KOPT-K1 (cell line): ENCODE results near the gene MICALL2.

ENCODE experiments used
- H3K27ac ChIP-seq: fragments of 200-600 bp; sonication (generic); 2 replicates; pipeline ENCODE4 v1.5.1; 2016; ENCODE audit warnings: antibody characterized with exemption, mild to moderate bottlenecking, low read depth, low read length; ENCODE audit not compliant: poor library complexity, severe bottlenecking
- H3K36me3 ChIP-seq: fragments of 200-600 bp; sonication (generic); 2 replicates; pipeline ENCODE4 v1.5.1; 2017; ENCODE audit warnings: antibody characterized with exemption, mild to moderate bottlenecking, low read length, moderate library complexity; ENCODE audit not compliant: insufficient read depth
- H3K9me3 ChIP-seq: fragments of 200-600 bp; sonication (generic); 2 replicates; pipeline ENCODE4 v1.5.1; 2017; ENCODE audit warnings: antibody characterized with exemption, low read length, mild to moderate bottlenecking; ENCODE audit not compliant: insufficient read depth, poor library complexity, severe bottlenecking

Gene MICALL2

DNA sequence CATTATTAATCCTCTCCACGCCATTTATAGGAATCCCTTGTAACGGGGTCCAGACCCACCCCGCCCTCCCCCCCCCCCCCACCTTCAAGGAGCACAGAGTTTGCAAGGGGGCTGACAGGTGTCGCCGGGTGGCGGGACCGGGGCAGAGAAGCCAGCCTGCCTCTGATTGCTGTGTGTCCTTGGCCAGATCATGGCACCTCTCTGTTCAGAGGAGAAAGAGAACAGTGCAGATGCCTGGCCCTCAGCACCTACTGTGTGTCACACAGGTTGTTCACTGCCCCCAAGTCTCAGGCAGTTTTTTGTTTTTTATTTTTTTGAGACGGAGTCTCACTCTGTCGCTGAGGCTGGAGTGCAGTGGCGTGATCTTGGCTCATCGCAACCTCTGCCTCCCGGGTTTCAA, 5.4 kb upstream of the MICALL2 start:
- Histone ChIP-seq H3K27ac (no peak overlapping the region), H3K36me3 (peaks cover 17% of the 10 kb centered on the region), H3K9me3 (no peaks in the 10 kb centered on the region)

DNA sequence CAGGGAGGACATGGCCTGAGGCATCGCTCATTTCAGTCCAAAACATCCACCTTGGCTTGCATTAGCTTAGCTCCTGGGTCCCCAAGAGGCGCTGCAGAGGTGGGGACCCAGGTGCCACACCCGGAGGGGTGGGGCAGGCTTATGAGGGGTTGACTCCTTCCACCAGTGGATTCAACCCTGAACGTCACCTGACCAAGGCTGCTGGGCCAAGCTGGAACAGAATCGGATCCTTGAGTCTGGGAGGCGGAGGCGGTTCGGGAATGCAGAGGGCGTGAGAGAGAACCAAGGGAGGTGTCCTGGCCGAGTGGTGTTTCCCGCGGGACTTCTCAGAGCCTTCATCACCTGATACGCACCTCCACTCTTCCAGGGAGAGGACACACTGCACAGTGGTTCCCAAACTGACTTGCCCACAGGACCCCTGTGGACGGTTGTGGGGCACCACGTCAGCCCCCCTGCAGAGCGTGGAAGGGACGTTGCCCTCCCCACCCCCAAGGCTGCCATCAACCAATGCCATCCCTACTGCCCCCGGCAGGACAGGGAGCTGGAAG, 4.5 kb upstream of the MICALL2 start:
- peaks cover 8% of the 10 kb centered on the region; the same call in 1 of the 2 replicates for H3K36me3 ChIP-seq
- H3K9me3 ChIP-seq = no peaks in the 10 kb centered on the region
- no peak overlapping the region for H3K27ac ChIP-seq

DNA sequence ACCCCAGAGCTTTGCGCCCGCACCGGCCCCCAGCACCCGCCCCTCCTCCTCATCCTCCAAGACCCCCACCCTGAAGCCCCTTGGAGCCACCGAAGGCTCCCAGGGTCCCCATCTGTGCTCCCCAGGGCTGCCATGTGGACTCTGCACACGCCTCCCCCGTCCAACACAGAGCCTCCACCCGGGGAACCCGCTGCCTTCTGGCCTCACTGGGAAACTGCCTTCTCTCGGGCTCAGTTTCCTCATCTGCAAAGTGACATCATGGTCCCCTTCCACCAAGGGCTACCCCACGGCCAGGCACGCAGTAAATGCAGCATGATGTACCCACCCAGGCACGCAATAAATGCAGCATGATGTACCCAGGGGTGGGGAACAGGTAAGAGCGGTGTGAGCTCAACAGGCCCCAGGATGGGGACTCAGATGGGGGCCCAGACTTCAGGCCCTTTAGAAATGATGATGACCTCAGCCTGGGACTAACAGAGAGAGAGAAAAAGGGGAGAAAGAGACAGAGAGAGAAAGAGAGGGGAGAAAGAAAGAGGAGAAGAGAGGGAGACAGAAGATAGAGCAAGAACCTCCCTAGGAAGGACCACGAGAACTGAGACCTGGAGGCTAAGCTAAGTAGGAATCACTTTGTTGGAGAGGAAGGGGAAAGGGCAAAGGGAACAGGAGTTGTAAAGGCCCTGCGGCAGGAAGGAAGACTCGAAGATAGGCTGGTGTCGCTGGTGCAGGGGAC, 2.5 kb upstream of the MICALL2 start:
- Histone ChIP-seq H3K9me3 (no peaks in the 10 kb centered on the region), H3K27ac (no peak overlapping the region)

DNA sequence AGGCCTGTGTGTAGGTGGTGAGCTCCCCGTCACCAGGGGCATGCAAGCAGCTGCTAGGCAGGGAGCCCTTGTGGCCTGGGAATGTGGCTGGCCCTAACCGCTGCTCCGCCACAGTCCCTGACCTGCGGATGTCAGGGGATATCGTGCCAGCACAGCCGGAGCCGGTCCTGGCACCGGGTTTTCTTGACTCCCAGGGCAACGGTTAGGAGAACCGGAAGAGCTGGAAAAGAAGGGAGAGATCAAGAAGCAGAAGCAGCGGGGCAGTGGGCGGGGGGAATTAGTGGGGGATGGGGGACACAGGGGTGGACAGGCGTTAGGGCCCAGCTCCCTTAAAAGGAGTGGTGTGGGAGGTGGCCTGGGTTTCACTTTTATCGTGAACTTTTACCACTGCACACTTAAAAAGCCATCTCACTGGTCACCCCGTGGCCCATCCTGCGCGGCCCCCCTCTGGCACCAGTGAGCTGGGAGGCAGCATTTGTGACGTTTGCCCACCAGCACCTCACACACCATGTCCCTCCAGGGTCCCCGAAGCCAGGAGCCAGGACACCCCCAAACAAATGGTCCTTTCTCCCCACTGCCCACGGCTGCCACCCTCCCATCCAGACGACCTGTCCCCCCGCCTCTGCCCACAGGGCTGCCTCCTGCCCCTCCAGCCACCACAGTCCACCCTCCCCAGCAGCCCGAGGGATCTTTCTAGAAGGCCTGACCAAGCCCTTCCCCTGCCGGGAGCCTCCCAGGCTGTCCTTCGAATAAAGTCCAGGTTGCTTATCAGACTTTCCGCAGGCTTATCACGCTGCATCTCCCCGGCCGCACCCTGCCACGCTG, 1.8 kb upstream of the MICALL2 start:
- Histone ChIP-seq H3K36me3 (no peaks in the 10 kb centered on the region), H3K27ac (no peak overlapping the region), H3K9me3 (no peaks in the 10 kb centered on the region)

More for the DNA sequence above, 2.5 kb upstream of the MICALL2 start:
- H3K36me3 ChIP-seq = no peaks in the 10 kb centered on the region

DNA sequence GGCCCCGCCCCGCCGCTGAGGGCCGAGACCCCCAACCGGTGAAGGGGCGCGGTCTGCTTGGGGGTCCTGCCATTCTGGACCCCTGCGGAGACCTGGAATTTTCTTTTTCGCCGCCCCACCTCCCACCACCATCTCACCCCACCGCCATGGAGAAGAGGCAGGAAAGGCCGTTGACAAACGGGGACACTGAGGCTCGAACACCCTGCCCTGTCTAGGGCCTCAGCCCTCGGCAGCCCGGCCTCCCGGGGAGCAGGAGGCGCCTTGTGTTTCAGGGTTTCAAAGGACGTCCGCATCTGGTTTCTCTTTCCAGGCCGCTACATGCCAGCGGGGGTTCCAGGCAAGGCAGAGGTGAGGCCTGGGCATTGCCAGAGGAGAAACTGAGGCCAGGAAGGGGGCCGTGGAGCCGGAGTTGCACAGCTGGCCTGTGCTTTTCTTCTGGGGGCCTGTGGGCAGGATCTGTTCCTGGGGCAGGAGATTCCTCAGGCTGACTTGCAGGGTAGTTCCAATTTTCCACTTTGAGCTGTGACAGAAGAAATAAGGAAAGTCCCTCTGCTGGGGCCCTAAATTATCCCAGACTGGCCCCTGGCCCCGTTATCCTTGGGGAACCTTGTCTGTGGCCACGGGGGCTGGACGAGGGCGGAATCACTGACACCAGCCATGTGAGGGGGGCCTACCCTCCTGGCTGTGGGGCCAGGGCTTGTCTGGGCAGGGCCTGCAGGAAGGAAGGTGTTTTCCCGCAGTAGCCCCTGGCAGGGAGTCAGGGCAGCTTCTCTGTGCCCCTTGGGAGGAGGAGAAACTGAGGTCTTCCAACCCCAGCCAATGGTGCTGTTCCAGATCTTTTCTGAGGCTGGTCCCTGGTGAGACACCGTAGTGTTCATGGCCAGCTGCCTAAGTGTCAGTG, 900 bp upstream of the MICALL2 start:
- H3K9me3 ChIP-seq = no peaks in the 10 kb centered on the region
- no peak overlapping the region for H3K27ac ChIP-seq
- no peaks in the 10 kb centered on the region for H3K36me3 ChIP-seq

DNA sequence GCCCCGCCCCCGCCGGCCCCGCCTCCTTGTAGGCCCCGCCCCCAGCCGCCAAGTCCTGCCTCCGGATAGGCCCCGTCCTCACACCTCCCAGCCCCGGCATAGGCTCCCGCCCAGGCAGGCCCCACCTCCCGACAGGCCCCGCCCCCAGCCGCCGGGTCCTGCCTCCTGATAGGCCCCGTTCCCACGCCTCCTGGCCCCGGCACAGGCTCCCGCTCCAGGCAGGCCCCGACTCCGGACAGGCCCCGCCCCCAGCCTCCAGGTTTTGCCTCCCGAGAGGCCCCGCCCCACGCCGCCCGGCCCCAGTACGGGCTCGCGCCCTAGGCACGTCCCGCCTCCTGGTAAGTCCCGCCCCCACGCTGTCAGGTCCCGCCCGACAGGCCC, 232 bp upstream of the MICALL2 start:
- Histone ChIP-seq H3K27ac (no peak overlapping the region), H3K36me3 (no peaks in the 10 kb centered on the region), H3K9me3 (no peaks in the 10 kb centered on the region)

DNA sequence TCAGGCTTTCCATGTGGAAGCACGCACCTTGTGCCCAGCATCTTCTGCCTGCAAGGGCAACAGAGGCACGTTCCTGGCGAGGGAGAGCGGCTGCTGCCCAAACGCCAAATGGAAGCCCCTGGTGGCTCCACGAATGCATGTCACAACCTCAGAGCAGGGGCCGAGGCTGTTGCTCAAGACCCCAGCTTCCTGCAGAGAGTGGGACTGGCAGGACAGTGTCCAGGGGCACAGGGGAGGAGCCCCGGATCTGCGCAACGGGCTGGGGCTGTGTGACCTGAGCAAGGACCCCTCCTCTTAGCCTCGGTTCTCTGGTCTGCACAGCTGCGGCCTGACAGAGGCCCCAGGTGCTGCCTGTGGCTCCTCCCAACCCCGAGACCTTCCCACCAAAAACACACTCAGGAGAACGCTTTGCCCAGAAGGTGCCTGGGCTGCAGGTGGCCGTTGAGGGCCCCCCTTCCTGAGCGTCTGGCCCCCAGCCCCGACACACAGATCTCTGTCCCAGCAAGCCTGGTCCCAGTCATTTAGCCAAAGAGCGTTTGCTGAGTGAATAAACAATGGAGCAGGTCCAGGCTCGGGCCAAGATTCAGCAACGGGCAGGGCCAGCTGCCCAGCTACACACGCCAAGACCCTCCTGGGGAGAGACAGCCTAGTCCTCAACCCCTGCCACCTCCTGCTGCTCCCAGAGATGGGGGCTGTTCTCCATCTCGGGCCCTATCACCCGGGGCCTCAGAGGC, 1.2 kb downstream of the MICALL2 start:
- H3K36me3 ChIP-seq = no peaks in the 10 kb centered on the region
- no peaks in the 10 kb centered on the region for H3K9me3 ChIP-seq
- H3K27ac ChIP-seq = no peak overlapping the region

DNA sequence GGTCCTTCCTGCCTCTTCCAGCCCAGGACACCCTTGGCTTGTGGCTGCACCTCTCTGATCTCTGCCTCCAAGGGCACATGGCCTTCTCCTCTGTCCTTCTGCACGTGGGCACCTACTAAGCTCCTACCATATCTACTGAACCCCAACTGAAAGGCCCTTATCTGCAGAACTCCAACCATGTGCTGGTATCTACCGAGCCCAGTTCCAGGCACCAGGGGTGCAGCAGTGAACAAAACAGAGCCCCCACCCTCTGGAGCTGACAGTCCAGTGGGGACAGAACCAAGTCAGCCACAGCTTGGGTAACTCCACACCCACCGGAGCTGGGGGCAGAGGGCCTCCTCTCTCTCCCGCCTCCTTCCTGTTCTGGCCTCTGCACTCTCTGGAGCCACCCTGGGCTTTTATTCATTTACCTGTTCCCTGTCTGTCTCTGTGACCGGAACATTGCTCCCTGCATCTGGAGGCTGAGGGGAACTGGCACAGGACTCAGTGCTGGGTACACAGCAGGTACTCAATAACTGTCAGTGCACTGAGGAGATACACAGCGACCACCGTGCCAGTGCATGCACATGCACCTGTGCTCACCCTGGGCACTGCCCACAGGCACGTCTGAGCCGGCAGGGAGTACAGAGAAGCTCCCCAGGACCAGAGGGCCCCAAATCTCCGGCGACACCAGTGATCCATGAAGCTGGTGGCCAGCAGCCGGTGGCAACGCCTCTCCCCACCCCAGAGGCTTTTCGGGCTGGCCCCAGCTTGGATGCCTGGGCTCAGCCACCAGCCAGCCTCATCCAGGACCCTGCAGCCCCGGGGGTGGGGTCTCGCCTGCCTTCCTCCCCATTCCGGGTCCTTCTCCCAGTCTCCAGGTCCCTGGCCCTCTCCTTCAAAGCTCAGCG, 2.0 kb downstream of the MICALL2 start:
- no peaks in the 10 kb centered on the region for H3K9me3 ChIP-seq
- no peaks in the 10 kb centered on the region for H3K36me3 ChIP-seq
- no peak overlapping the region for H3K27ac ChIP-seq

DNA sequence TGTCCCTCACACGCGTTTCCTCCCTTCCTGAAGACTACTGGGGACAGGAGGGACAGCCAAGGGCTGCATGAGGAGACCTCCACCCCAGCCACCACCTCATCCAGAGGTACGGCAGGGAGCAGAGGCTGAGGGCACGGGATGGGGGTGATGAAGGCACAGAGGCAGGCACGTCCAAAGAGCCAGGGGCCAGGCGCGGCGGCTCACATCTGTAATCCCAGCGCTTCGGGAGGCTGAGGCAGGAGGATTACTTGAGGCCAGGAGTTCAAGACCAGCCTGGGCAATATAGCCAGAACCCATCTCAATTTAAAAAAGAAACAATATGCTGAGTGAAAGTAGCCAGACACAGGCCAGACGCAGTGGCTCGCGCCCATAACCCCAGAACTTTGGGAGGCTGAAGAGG, 3.3 kb downstream of the MICALL2 start:
- Histone ChIP-seq H3K9me3 (no peaks in the 10 kb centered on the region), H3K36me3 (no peaks in the 10 kb centered on the region), H3K27ac (no peak overlapping the region)

DNA sequence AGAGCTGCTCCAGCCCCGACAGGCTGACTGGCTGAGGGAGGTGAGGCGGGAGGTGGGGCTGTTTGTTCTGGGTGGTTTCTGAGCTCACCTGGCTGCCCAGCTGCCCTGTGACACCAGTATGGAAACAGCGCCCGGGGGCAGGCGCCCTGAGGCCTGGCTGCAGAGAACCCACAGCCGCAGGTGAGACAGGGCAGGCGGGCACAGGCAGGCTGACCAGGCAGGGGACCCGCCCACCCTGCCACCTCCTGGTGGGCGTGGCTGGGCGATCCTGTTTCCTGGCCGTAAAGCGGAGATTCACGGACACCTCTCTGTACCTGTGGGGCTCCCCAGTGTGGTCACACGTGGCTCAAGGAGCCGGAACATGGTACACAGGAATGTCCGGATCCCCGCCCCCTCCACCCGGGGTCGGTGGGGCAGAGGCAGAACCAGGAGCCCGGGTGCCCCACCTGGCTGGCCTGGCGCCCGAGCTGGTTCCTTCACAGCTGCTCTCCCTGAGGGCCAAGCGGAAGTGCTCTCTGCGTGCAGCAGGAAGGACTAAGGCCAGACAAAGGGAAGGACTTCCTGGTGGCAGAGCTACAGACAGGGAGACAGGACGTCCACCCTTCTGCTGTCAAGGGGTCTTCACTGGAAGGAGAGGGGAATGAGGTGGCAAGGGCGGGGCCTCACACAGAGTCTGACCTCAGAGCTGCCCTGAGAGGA, 3.9 kb downstream of the MICALL2 start:
- H3K27ac ChIP-seq = no peak overlapping the region
- H3K9me3 ChIP-seq = no peaks in the 10 kb centered on the region
- H3K36me3 ChIP-seq = no peaks in the 10 kb centered on the region

DNA sequence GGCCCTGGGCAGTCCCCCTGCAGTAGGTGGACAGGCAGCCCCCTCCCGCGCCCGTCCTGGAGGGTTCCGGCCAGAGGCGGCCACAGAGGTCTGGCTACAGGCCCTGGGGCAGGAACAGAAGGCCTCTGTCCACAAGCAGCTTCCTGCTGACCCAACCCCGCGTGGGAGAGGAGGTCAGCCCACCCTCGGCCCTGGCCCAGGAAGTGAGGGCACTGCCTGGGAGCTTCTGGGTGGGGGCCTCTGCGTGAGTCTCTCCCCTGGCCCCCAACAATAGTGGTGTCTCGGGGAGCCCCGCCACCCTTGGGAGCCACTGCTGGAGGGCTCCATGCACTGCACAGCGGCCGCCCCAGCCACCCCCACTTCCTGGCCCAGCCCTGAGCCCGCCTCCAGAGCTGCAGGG, 4.7 kb downstream of the MICALL2 start:
- H3K36me3 ChIP-seq = no peaks in the 10 kb centered on the region
- no peak overlapping the region for H3K27ac ChIP-seq
- H3K9me3 ChIP-seq = no peaks in the 10 kb centered on the region

DNA sequence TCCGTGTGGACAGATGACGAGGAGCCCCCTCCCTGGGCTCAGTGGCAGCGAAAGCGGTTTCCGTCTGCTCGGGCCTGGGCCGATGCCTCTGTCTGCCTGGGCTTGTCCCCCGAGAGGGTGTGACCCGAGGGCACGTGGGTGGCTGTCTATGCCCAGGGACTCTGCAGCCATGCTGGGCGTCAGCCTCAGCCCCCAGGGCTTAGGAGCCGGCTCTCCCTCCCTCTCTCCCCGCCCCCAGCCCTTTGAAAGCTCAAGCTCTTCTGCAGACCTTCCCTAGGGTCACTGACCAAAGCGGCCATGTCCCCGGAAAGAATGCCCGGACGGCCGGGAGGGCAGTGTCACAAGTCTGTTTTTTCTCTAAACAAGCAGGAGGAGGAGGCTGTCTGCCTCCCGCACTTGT, 7.1 kb downstream of the MICALL2 start:
- H3K27ac ChIP-seq = no peak overlapping the region
- no peaks in the 10 kb centered on the region for H3K9me3 ChIP-seq
- no peaks in the 10 kb centered on the region for H3K36me3 ChIP-seq

DNA sequence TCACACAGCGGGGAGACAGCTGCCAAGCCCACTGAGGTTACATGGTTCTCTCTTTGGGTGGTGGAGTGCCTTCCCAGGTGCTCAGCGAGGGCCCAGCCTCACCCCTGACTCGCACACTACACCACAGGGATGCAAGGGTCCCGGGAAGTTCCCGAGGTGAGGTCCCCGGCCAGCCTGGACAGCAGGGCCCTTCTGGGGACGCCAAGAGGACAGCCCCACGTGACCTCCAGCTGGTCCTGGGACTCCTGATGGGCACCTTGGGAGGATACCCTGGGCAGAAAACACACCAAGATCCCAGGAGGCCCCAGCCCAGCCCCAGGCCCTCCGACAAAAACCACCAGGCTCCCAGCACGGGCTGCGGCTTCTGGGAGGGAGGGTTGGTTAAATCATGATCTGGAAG, 8.3 kb downstream of the MICALL2 start:
- no peak overlapping the region for H3K27ac ChIP-seq
- H3K9me3 ChIP-seq = no peaks in the 10 kb centered on the region
- H3K36me3 ChIP-seq = no peaks in the 10 kb centered on the region
